Esophagus squamous epithelium (tissue), 4 donors: Measurements from ENCODE around the gene GALNT14.

ENCODE experiments used
- POLR2A ChIP-seq, 4 donors: fragments of 450-650 bp; IDR thresholded peaks; one replicate each; pipeline ENCODE4 v1.6.1; 2017; ENCODE audit warnings: antibody characterized with exemption in 4 of 4, mild to moderate bottlenecking in 4 of 4, moderate library complexity in 3 of 4
- TF ChIP-seq, protein P1 (sequence below), 6 experiments: fragments of 450-650 bp in 4 of 6; fragments of 200-600 bp in 2 of 6; sonication (generic) in 2 of 6; IDR thresholded peaks; one replicate each; pipeline ENCODE4 v1.5.1; 2016 to 2019; ENCODE audit warnings: antibody characterized with exemption in 6 of 6, mild to moderate bottlenecking in 4 of 6, moderate library complexity in 4 of 6

DNA sequence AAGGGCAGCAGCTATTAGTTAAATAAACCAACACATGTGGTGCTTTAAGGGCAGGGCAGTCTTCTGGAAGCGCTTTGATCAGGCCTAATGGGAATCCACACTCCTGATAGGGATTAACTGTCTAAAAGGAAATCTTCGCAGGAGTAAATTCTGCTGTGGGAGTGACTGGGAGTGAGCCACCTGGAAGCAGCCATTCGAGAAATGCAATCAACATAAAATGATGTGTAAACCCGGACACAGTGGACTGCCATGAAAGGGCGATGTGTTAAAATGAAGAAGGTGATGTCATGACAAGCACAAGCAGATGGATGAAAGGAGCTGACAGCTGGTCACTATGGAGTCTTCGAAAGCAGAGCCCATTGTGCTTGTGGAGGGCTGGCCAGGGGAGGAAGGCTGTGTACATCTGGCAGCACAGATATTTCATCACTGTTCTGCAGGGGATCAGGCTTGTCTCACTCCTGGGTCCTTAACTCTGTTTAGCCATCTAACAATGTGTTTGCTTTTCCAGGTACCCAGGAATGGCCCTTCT lies 24.8 kb upstream of the GALNT14 start:
- TF ChIP-seq POLR2A (IDR thresholded peaks at IDR 0.05), result no peak
- TF ChIP-seq, protein P1, sequence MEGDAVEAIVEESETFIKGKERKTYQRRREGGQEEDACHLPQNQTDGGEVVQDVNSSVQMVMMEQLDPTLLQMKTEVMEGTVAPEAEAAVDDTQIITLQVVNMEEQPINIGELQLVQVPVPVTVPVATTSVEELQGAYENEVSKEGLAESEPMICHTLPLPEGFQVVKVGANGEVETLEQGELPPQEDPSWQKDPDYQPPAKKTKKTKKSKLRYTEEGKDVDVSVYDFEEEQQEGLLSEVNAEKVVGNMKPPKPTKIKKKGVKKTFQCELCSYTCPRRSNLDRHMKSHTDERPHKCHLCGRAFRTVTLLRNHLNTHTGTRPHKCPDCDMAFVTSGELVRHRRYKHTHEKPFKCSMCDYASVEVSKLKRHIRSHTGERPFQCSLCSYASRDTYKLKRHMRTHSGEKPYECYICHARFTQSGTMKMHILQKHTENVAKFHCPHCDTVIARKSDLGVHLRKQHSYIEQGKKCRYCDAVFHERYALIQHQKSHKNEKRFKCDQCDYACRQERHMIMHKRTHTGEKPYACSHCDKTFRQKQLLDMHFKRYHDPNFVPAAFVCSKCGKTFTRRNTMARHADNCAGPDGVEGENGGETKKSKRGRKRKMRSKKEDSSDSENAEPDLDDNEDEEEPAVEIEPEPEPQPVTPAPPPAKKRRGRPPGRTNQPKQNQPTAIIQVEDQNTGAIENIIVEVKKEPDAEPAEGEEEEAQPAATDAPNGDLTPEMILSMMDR (IDR thresholded peaks at IDR 0.05), result no peak
